Hepatocyte (in vitro differentiated cells): Measurements from ENCODE around the gene ARMC3. TPM values are rescaled to one million over a fixed set of nuclear protein-coding genes. Genes with fewer than 3 reads are reported as not detected.
A peak's percentile ranks its signal among the peaks of the same experiment; 100 is the strongest.

Experiments used
- DNase-seq: peaks from one replicate; pipeline ENCODE4 v3.0.0-alpha.2; 2016; ENCODE audit warnings: low spot score
- H2AFZ ChIP-seq: fragments of 200-600 bp; sonication (generic); 2 replicates; pipeline ENCODE4 v1.6.0; 2016; ENCODE audit warnings: antibody characterized with exemption, mild to moderate bottlenecking
- H3K27ac ChIP-seq: fragments of 200-600 bp; sonication (generic); 2 replicates; pipeline ENCODE4 v1.5.1; 2016; ENCODE audit warnings: mild to moderate bottlenecking
- H3K27me3 ChIP-seq: fragments of 200-600 bp; sonication (generic); 2 replicates; pipeline ENCODE4 v1.6.1; 2016
- H3K36me3 ChIP-seq: fragments of 200-600 bp; sonication (generic); replicated peaks from 2 replicates; pipeline ENCODE4 v1.5.1; 2016; ENCODE audit warnings: low read depth; ENCODE audit not compliant: insufficient read depth
- H3K4me1 ChIP-seq: fragments of 200-600 bp; sonication (generic); 2 replicates; pipeline ENCODE4 v1.5.1; 2016; ENCODE audit warnings: mild to moderate bottlenecking, moderate library complexity; ENCODE audit not compliant: insufficient read depth
- H3K4me2 ChIP-seq: fragments of 200-600 bp; sonication (generic); 2 replicates; pipeline ENCODE4 v1.6.0; 2016
- H3K4me3 ChIP-seq: fragments of 200-600 bp; sonication (generic); 2 replicates; pipeline ENCODE4 v1.5.1; 2016; ENCODE audit warnings: mild to moderate bottlenecking
- H3K79me2 ChIP-seq: fragments of 200-600 bp; sonication (generic); 2 replicates; pipeline ENCODE4 v1.6.0; 2017; ENCODE audit warnings: mild to moderate bottlenecking
- H3K9me2 ChIP-seq: fragments of 200-600 bp; sonication (generic); replicated peaks from 2 replicates; pipeline ENCODE4 v1.6.0; 2017; ENCODE audit warnings: mild to moderate bottlenecking; ENCODE audit not compliant: insufficient read depth
- H3K9me3 ChIP-seq: fragments of 200-600 bp; sonication (generic); 2 replicates; pipeline ENCODE4 v1.5.1; 2016; ENCODE audit warnings: low read depth, mild to moderate bottlenecking
- H4K20me1 ChIP-seq: fragments of 200-600 bp; sonication (generic); 2 replicates; pipeline ENCODE4 v1.6.0; 2016; ENCODE audit warnings: mild to moderate bottlenecking; ENCODE audit not compliant: insufficient read depth, poor library complexity, severe bottlenecking
- CTCF ChIP-seq: fragments of 200-600 bp; sonication (generic); IDR thresholded peaks from 2 replicates; pipeline ENCODE4 v1.5.1; 2016; ENCODE audit warnings: antibody characterized with exemption, mild to moderate bottlenecking; ENCODE audit not compliant: poor library complexity
- EZH2 ChIP-seq: fragments of 200-600 bp; sonication (generic); IDR thresholded peaks from 2 replicates; pipeline ENCODE4 v1.6.1; 2016; ENCODE audit warnings: antibody characterized with exemption, mild to moderate bottlenecking, borderline replicate concordance
- EZH2phosphoT487 ChIP-seq: fragments of 200-600 bp; sonication (generic); IDR thresholded peaks from one replicate; pipeline ENCODE4 v1.6.1; 2018; ENCODE audit warnings: antibody characterized with exemption, mild to moderate bottlenecking, low read depth, moderate library complexity; ENCODE audit not compliant: unreplicated experiment, severe bottlenecking
- WGBS: methylation state at CpG from one replicate; pipeline ENCODE4 v1.1.6; 2016; ENCODE audit warnings: low lambda C conversion rate; ENCODE audit errors: missing lambda C conversion rate; 5-methylcytosine and 5-hydroxymethylcytosine counted together
- polyA plus RNA-seq: library from polyadenylated mRNA; unstranded; fragments of >200 nt; fragmentation: Nextera tagmentation; extraction: Ambion mirVana; gene quantifications from 2 replicates; pipeline ENCODE4 v1.2.1, GENCODE V29; 2016
- total RNA-seq: library from RNA; depleted of rRNA; stranded (reverse); fragments of >200 nt; gene quantifications from 2 replicates; pipeline ENCODE4 v1.2.3, GENCODE V29; 2014

ARMC3 gene
- total and polyA plus RNA-seq, 2 experiments from 2014 or later = not detected

DNA sequence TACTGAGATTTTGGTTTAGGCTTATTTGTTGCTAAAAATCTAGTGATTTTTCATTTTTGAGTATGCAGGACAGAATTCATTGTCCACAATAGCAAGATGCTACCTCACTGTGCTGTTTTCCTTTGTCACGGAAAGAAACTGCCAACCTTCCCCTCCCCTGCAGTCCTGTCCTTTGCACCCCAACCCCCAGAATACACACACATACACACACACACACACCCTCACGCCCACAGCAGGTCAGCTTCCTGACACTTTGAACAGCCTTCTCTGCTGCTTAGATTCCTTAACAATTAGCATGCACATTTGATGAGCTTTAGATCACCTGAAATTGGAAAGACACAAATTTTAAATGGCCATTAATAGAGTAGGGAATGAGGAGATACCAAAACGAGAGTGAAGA, 32.1 kb downstream of the ARMC3 start:
- Histone ChIP-seq H3K36me3 (no peaks in the 10 kb centered on the region), H3K4me3 (no peak overlapping the region), H2AFZ (no peak overlapping the region), H4K20me1 (no peaks in the 10 kb centered on the region), H3K79me2 (no peaks in the 10 kb centered on the region), H3K27me3 (no peaks in the 10 kb centered on the region), H3K9me2 (no peaks in the 10 kb centered on the region), H3K27ac (no peak overlapping the region), H3K4me2 (no peak overlapping the region), H3K4me1 (no peaks in the 10 kb centered on the region), H3K9me3 (no peaks in the 10 kb centered on the region)
- WGBS = 58% methylated on average over 3 of the region's 3 CpGs
- no peak for TF ChIP-seq EZH2phosphoT487
- no peak for TF ChIP-seq CTCF
- no peak for TF ChIP-seq EZH2
- DNase-seq = peak; percentile 21

- no peak for DNase-seq
- no peaks in the 10 kb centered on the region for H3K79me2 ChIP-seq
- H3K27ac ChIP-seq = no peak overlapping the region
- no peak overlapping the region for H2AFZ ChIP-seq
- no peaks in the 10 kb centered on the region for H4K20me1 ChIP-seq
- no peaks in the 10 kb centered on the region for H3K4me1 ChIP-seq
- no peaks in the 10 kb centered on the region for H3K9me2 ChIP-seq
- H3K4me3 ChIP-seq = no peak overlapping the region
- TF ChIP-seq EZH2phosphoT487 = no peak
- TF ChIP-seq EZH2 = no peak
- TF ChIP-seq CTCF = no peak
- no peak overlapping the region for H3K4me2 ChIP-seq
- WGBS = 95% methylated on average over 1 of the region's 1 CpG
- H3K9me3 ChIP-seq = no peaks in the 10 kb centered on the region
- H3K36me3 ChIP-seq = no peaks in the 10 kb centered on the region
- no peaks in the 10 kb centered on the region for H3K27me3 ChIP-seq
Observed at GRCh38 chr10:22962817-22963216, 35.0 kb downstream of the ARMC3 start.

DNA sequence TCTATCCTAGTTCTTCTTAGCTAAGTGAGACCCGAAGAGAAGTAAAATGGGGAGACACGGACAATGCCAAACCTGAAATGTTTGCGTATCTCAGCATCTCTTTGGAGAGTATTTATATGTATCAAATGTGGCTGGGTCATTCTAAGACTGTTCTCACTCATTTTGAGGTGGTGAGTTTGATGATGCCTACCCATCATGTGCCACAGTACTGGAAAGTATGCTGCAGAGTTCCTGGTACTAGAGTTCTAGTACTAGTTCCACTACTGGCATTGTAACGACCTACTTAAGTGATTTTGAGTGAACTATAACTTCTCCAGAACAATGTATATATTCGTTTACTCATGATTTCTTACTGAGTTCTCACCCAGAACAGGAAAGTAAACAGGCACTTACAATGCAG, 41.9 kb downstream of the ARMC3 start:
- TF ChIP-seq CTCF (no peak), EZH2phosphoT487 (no peak), EZH2 (no peak)
- H3K36me3 ChIP-seq = no peaks in the 10 kb centered on the region
- H3K27me3 ChIP-seq = no peaks in the 10 kb centered on the region
- H2AFZ ChIP-seq = no peak overlapping the region
- 83% methylated on average over 5 of the region's 5 CpGs for WGBS
- H3K27ac ChIP-seq = no peak overlapping the region
- H3K9me2 ChIP-seq = no peaks in the 10 kb centered on the region
- H3K79me2 ChIP-seq = no peaks in the 10 kb centered on the region
- DNase-seq = no peak
- no peak overlapping the region for H3K4me3 ChIP-seq
- H3K9me3 ChIP-seq = no peaks in the 10 kb centered on the region
- no peak overlapping the region for H3K4me2 ChIP-seq
- H3K4me1 ChIP-seq = no peaks in the 10 kb centered on the region
- no peaks in the 10 kb centered on the region for H4K20me1 ChIP-seq

DNA sequence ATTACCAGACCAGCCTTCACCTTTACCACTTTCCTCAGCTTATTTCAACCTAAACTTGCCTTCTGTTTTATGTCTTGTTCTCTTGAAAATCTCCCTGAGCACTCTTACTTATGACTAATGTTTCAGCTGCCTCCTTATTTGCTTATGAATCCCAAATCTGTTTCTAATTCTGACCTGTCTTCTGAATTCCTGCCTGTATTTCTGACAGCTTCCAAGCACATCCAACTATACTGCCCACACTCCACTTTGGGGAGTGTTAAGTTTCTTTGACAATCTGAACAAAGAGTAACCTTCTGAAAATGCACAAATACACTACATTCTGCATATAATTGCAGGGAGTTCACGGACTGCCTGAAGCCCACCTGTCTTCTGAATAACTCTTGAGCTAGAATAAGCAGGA, 48.7 kb downstream of the ARMC3 start:
- Histone ChIP-seq H3K4me3 (no peak overlapping the region), H2AFZ (no peak overlapping the region), H3K27me3 (no peaks in the 10 kb centered on the region), H3K9me3 (no peaks in the 10 kb centered on the region), H3K4me1 (no peaks in the 10 kb centered on the region), H3K36me3 (no peaks in the 10 kb centered on the region), H3K79me2 (no peaks in the 10 kb centered on the region), H3K4me2 (no peak overlapping the region), H3K27ac (no peak overlapping the region), H4K20me1 (no peaks in the 10 kb centered on the region), H3K9me2 (no peaks in the 10 kb centered on the region)
- no peak for TF ChIP-seq CTCF
- TF ChIP-seq EZH2phosphoT487 = no peak
- TF ChIP-seq EZH2 = no peak
- DNase-seq = no peak
- 88% methylated on average over 1 of the region's 1 CpG for WGBS
